Measurements from ENCODE around the gene AGPAT2.

The AGPAT2 gene

GRCh38 chr9:136692185-136693134, 5.2 kb upstream of the AGPAT2 start:
- H3K27me3 ChIP-seq (ENCODE audit: control insufficient read depth, low read length) = peaks cover 44% of the 10 kb centered on the region
- no peaks in the 10 kb centered on the region for H3K79me2 ChIP-seq (ENCODE audit: control insufficient read depth, low read length)
- H3K9me2 ChIP-seq (replicated peaks; ENCODE audit: control insufficient read depth, low read length) = no peaks in the 10 kb centered on the region
- H3F3A ChIP-seq (ENCODE audit: control insufficient read depth, insufficient read depth) = 0 out of 2 replicates have a peak, but pooled peaks cover 5% of the 10 kb centered on the region
- H3K4me3 ChIP-seq (ENCODE audit: low read length) = no peak overlapping the region
- no peak for TF ChIP-seq EZH2phosphoT487 (IDR thresholded peaks at IDR 0.05; ENCODE audit: borderline replicate concordance, low read length)
- no peak for TF ChIP-seq CTCF (IDR thresholded peaks at IDR 0.05; ENCODE audit: low read depth, low read length, poor library complexity, severe bottlenecking)
- H3K27ac ChIP-seq (ENCODE audit: low read depth, low read length) = no peak overlapping the region
- no peaks in the 10 kb centered on the region for H3K9me3 ChIP-seq (ENCODE audit: control insufficient read depth, insufficient read depth, low read length)
- H3K4me2 ChIP-seq (ENCODE audit: low read length) = no peak overlapping the region
- H3K36me3 ChIP-seq (ENCODE audit: control insufficient read depth, low read length) = no peaks in the 10 kb centered on the region
- H4K20me1 ChIP-seq (ENCODE audit: control insufficient read depth, insufficient read depth, low read depth, low read length) = no peaks in the 10 kb centered on the region
- H3K4me1 ChIP-seq (ENCODE audit: control insufficient read depth, low read length) = peaks cover 25% of the 10 kb centered on the region

GRCh38 chr9:136691316-136692184, 4.3 kb upstream of the AGPAT2 start:
- H3K79me2 ChIP-seq (ENCODE audit: control insufficient read depth, low read length) = peaks cover 1% of the 10 kb centered on the region
- peaks cover 44% of the 10 kb centered on the region for H3K27me3 ChIP-seq (ENCODE audit: control insufficient read depth, low read length)
- no peak overlapping the region for H3K4me2 ChIP-seq (ENCODE audit: low read length)
- peaks cover 20% of the 10 kb centered on the region for H3K4me1 ChIP-seq (ENCODE audit: control insufficient read depth, low read length)
- no peaks in the 10 kb centered on the region for H3K9me2 ChIP-seq (replicated peaks; ENCODE audit: control insufficient read depth, low read length)
- no peaks in the 10 kb centered on the region for H3K36me3 ChIP-seq (ENCODE audit: control insufficient read depth, low read length)
- H3K9me3 ChIP-seq (ENCODE audit: control insufficient read depth, insufficient read depth, low read length) = no peaks in the 10 kb centered on the region
- TF ChIP-seq EZH2phosphoT487 (IDR thresholded peaks at IDR 0.05; ENCODE audit: borderline replicate concordance, low read length) = no peak
- no peak for TF ChIP-seq CTCF (IDR thresholded peaks at IDR 0.05; ENCODE audit: low read depth, low read length, poor library complexity, severe bottlenecking)
- H3K27ac ChIP-seq (ENCODE audit: low read depth, low read length) = no peak overlapping the region
- H3K4me3 ChIP-seq (ENCODE audit: low read length) = no peak overlapping the region
- no peaks in the 10 kb centered on the region for H4K20me1 ChIP-seq (ENCODE audit: control insufficient read depth, insufficient read depth, low read depth, low read length)
- H3F3A ChIP-seq (ENCODE audit: control insufficient read depth, insufficient read depth) = 0 out of 2 replicates have a peak, but pooled peaks cover 5% of the 10 kb centered on the region

GRCh38 chr9:136690806-136691261, 3.6 kb upstream of the AGPAT2 start:
- peaks cover 8% of the 10 kb centered on the region for H3K79me2 ChIP-seq (ENCODE audit: control insufficient read depth, low read length)
- TF ChIP-seq CTCF (IDR thresholded peaks at IDR 0.05; ENCODE audit: low read depth, low read length, poor library complexity, severe bottlenecking) = no peak
- TF ChIP-seq EZH2phosphoT487 (IDR thresholded peaks at IDR 0.05; ENCODE audit: borderline replicate concordance, low read length) = no peak
- peaks cover 4% of the 10 kb centered on the region; the same call in 1 of the 2 replicates for H4K20me1 ChIP-seq (ENCODE audit: control insufficient read depth, insufficient read depth, low read depth, low read length)
- 0 out of 2 replicates have a peak, but pooled peaks cover 5% of the 10 kb centered on the region for H3F3A ChIP-seq (ENCODE audit: control insufficient read depth, insufficient read depth)
- no peak overlapping the region for H3K27ac ChIP-seq (ENCODE audit: low read depth, low read length)
- no peaks in the 10 kb centered on the region for H3K9me2 ChIP-seq (replicated peaks; ENCODE audit: control insufficient read depth, low read length)
- no peak overlapping the region for H3K4me3 ChIP-seq (ENCODE audit: low read length)
- H3K4me1 ChIP-seq (ENCODE audit: control insufficient read depth, low read length) = peaks cover 17% of the 10 kb centered on the region
- H3K36me3 ChIP-seq (ENCODE audit: control insufficient read depth, low read length) = no peaks in the 10 kb centered on the region
- H3K9me3 ChIP-seq (ENCODE audit: control insufficient read depth, insufficient read depth, low read length) = no peaks in the 10 kb centered on the region
- peaks cover 38% of the 10 kb centered on the region for H3K27me3 ChIP-seq (ENCODE audit: control insufficient read depth, low read length)
- no peak overlapping the region for H3K4me2 ChIP-seq (ENCODE audit: low read length)
